ENCODE measurements around the gene ABCD1. TPM values are rescaled to one million over a fixed set of nuclear protein-coding genes. Genes with fewer than 3 reads are reported as not detected.
"Not testable (repeated sequence)": the region's sequence is repeated elsewhere in the genome, so short reads cannot be mapped to it uniquely, and the experiment has no call there.

ABCD1 gene
- 10 to 100 TPM in 1 of 2 donors, 1 to 10 TPM in 1; 5.7 to 19.7 TPM for total RNA-seq
- polyA plus RNA-seq = 10 to 100 TPM in 1 of 2 donors, 1 to 10 TPM in 1; 7.9 to 12.7 TPM
- long read RNA-seq, donor 1, partial matches to known transcripts = 0 of 3 reads
- long read RNA-seq, donor 1, other reads (novel, unspliced or antisense) = 0 of 3 reads
- long read RNA-seq, donor 2, partial matches to known transcripts = 0 of 2 reads
- long read RNA-seq, donor 2, other reads (novel, unspliced or antisense) = 0 of 2 reads
- long read RNA-seq, donor 3, partial matches to known transcripts = 0 of 1 reads
- long read RNA-seq, donor 3, other reads (novel, unspliced or antisense) = 0 of 1 reads
- long read RNA-seq, donor 4 = 0 reads
- long read RNA-seq, donor 5, partial matches to known transcripts = 7 of 11 reads
- long read RNA-seq, donor 5, other reads (novel, unspliced or antisense) = 0 of 11 reads

GRCh38 chrX:153724252-153725038 is at the start of gene ABCD1, which contains the start of gene BCAP31:
Gene ABCD1, plus strand, starts transcription at chrX:153724856. Its CDS starts 411 bp downstream, at chrX:153725267.
Gene BCAP31, minus strand, starts transcription at chrX:153724387. Its CDS starts 1,143 bp downstream, at chrX:153723244.
- peak; percentile 76 for ATAC-seq (ENCODE audit: insufficient read depth, low FRiP score)
- Histone ChIP-seq H3K9ac (ENCODE audit: insufficient read depth in 1 of 2, low read length in 2 of 2) (peak within 1 kb of the TSS in 1 of 2 donors; percentile 49), H3K27ac (ENCODE audit: low read depth in 1 of 2, low read length in 1 of 2) (peak within 1 kb of the TSS; percentile 89 to 94), H3K4me1 (ENCODE audit: control insufficient read depth in 5 of 5, insufficient read depth in 5 of 5, low read length in 5 of 5) (peaks cover 6 to 32% (median 12%) of the 10 kb centered on the region in 5 donors), H3K4me3 (peak within 1 kb of the TSS; percentile 57), H3K9me3 (ENCODE audit: control insufficient read depth in 4 of 4, insufficient read depth in 3 of 4, low read length in 3 of 4) (peaks cover 0 to 18% (median 1%) of the 10 kb centered on the region in 4 donors), H3K27me3 (ENCODE audit: control insufficient read depth in 3 of 3, insufficient read depth in 3 of 3, low read length in 2 of 3) (no peaks in the 10 kb centered on the region), H3K36me3 (ENCODE audit: control insufficient read depth in 4 of 4, insufficient read depth in 4 of 4, low read length in 4 of 4) (peaks cover 0 to 8% (median 2%) of the 10 kb centered on the region in 4 donors)
- DNase-seq = peak; percentile 90 to 92 (median 92)
- no peak for TF ChIP-seq CTCF (IDR thresholded peaks at IDR 0.05; ENCODE audit: control extremely low read depth, extremely low read depth)
- 8 to 29% methylated on average over 12 to 88 of the region's 88 CpGs for WGBS, 2 donors

- Histone ChIP-seq H3K9ac (ENCODE audit: insufficient read depth in 1 of 2, low read length in 2 of 2) (no peak overlapping the region), H3K9me3 (ENCODE audit: control insufficient read depth in 4 of 4, insufficient read depth in 3 of 4, low read length in 3 of 4) (peaks cover 0 to 6% (median 1%) of the 10 kb centered on the region in 4 donors), H3K27ac (ENCODE audit: low read depth in 1 of 2, low read length in 1 of 2) (no peak overlapping the region), H3K4me1 (ENCODE audit: control insufficient read depth in 5 of 5, insufficient read depth in 5 of 5, low read length in 5 of 5) (no peaks in the 10 kb centered on the region), H3K36me3 (ENCODE audit: control insufficient read depth in 4 of 4, insufficient read depth in 4 of 4, low read length in 4 of 4) (no peaks in the 10 kb centered on the region), H3K27me3 (ENCODE audit: control insufficient read depth in 3 of 3, insufficient read depth in 3 of 3, low read length in 2 of 3) (peaks cover 0 to 4% (median 2%) of the 10 kb centered on the region in 3 donors), H3K4me3 (no peak overlapping the region)
- no peak for DNase-seq
- WGBS, 2 donors = 70 to 75% methylated on average over 12 of the region's 12 CpGs
- no peak for ATAC-seq (ENCODE audit: insufficient read depth, low FRiP score)
- TF ChIP-seq CTCF (IDR thresholded peaks at IDR 0.05; ENCODE audit: control extremely low read depth, extremely low read depth) = no peak
These were observed 43.5 kb upstream of the ABCD1 start for GRCh38 chrX:153681175-153681574.

- not testable (repeated sequence) for DNase-seq; H3K9me3 ChIP-seq (ENCODE audit: control insufficient read depth in 4 of 4, insufficient read depth in 3 of 4, low read length in 3 of 4); ATAC-seq (ENCODE audit: insufficient read depth, low FRiP score); H3K4me3 ChIP-seq; H3K9ac ChIP-seq (ENCODE audit: insufficient read depth in 1 of 2, low read length in 2 of 2); H3K36me3 ChIP-seq (ENCODE audit: control insufficient read depth in 4 of 4, insufficient read depth in 4 of 4, low read length in 4 of 4); H3K27ac ChIP-seq (ENCODE audit: low read depth in 1 of 2, low read length in 1 of 2); H3K4me1 ChIP-seq (ENCODE audit: control insufficient read depth in 5 of 5, insufficient read depth in 5 of 5, low read length in 5 of 5); H3K27me3 ChIP-seq (ENCODE audit: control insufficient read depth in 3 of 3, insufficient read depth in 3 of 3, low read length in 2 of 3)
- 93 to 97% methylated on average over 8 of the region's 8 CpGs for WGBS, 2 donors
These were observed 41.2 kb upstream of the ABCD1 start for GRCh38 chrX:153683486-153683885.

All from lung (tissue), 16 donors.